ENCODE measurements around the gene SEMA6A. TPM values are rescaled to one million over a fixed set of nuclear protein-coding genes. Genes with fewer than 3 reads are reported as not detected.

SEMA6A gene
- total RNA-seq, 1 experiment from 2014 or later: 18.3 TPM

GRCh38 chr5:116571568-116572349, 2.9 kb downstream of the SEMA6A start:
- Mint-ChIP-seq H3K4me3 (ENCODE audit: unreplicated experiment) (peak overlapping the region; percentile 92), H3K9me3 (ENCODE audit: unreplicated experiment) (no peaks in the 10 kb centered on the region), H3K27me3 (ENCODE audit: insufficient read depth, unreplicated experiment) (peaks cover 2% of the 10 kb centered on the region), H3K36me3 (ENCODE audit: insufficient read depth, unreplicated experiment) (peaks cover 30% of the 10 kb centered on the region), H3K4me1 (ENCODE audit: low read depth, unreplicated experiment) (peaks cover 7% of the 10 kb centered on the region), H3K27ac (ENCODE audit: unreplicated experiment) (peak overlapping the region; percentile 69)
- peaks cover 8% of the 10 kb centered on the region for H3K4me1 ChIP-seq
- no TSS peak for BruUV-seq (replicated peaks)
- peak overlapping the region; percentile 61 for H3K4me3 ChIP-seq (ENCODE audit: low read depth, low read length)
- no peaks in the 10 kb centered on the region; the same call in 1 of the 2 replicates for H3K27me3 ChIP-seq (replicated peaks; ENCODE audit: control insufficient read depth, insufficient read depth, low read length)
- POLR2A ChIA-PET: no interaction called here
- CTCF ChIA-PET: no interaction called here
- intact Hi-C loops (cut with micrococcal nuclease; ENCODE audit: unreplicated experiment): loop anchor here (1.0 to 5.0 kb wide), 3 partner anchors 25 to 377 kb away; no protein-coding TSS in a partner anchor
- H3K36me3 ChIP-seq (ENCODE audit: control insufficient read depth, insufficient read depth, low read length): no peaks in the 10 kb centered on the region
- DNase-seq: peak in 1 of 2 experiments; percentile 21
- H3K9me3 ChIP-seq: no peaks in the 10 kb centered on the region
- no peak for TF ChIP-seq CTCF (IDR thresholded peaks at IDR 0.05; ENCODE audit: insufficient read depth in 1 of 2, low read depth in 1 of 2, low read length in 1 of 2, severe bottlenecking in 1 of 2, unreplicated experiment in 1 of 2)

- H3K36me3 Mint-ChIP-seq (ENCODE audit: insufficient read depth, unreplicated experiment): peaks cover 29% of the 10 kb centered on the region
- Histone ChIP-seq H3K4me3 (ENCODE audit: low read depth, low read length) (no peak overlapping the region), H3K4me1 (peaks cover 4% of the 10 kb centered on the region), H3K9me3 (no peaks in the 10 kb centered on the region), H3K27me3 (replicated peaks; ENCODE audit: control insufficient read depth, insufficient read depth, low read length) (no peaks in the 10 kb centered on the region; the same call in 1 of the 2 replicates), H3K36me3 (ENCODE audit: control insufficient read depth, insufficient read depth, low read length) (no peaks in the 10 kb centered on the region)
- H3K9me3 Mint-ChIP-seq (ENCODE audit: unreplicated experiment): no peaks in the 10 kb centered on the region
- no peak for TF ChIP-seq CTCF (IDR thresholded peaks at IDR 0.05; ENCODE audit: insufficient read depth in 1 of 2, low read depth in 1 of 2, low read length in 1 of 2, severe bottlenecking in 1 of 2, unreplicated experiment in 1 of 2)
- CTCF ChIA-PET: no interaction called here
- no peak for DNase-seq
- intact Hi-C loops (cut with micrococcal nuclease; ENCODE audit: unreplicated experiment): loop anchor here (5.0 kb wide), 1 partner anchor 162 kb away; no protein-coding TSS in a partner anchor
- no peak overlapping the region for H3K4me3 Mint-ChIP-seq (ENCODE audit: unreplicated experiment)
- BruUV-seq (replicated peaks): no TSS peak
- no peak overlapping the region for H3K27ac Mint-ChIP-seq (ENCODE audit: unreplicated experiment)
- POLR2A ChIA-PET: no interaction called here
- peaks cover 4% of the 10 kb centered on the region for H3K4me1 Mint-ChIP-seq (ENCODE audit: low read depth, unreplicated experiment)
- H3K27me3 Mint-ChIP-seq (ENCODE audit: insufficient read depth, unreplicated experiment): peaks cover 2% of the 10 kb centered on the region
Measured at GRCh38 chr5:116569999-116570398, 4.6 kb downstream of the SEMA6A start.

- no peak for TF ChIP-seq CTCF (IDR thresholded peaks at IDR 0.05; ENCODE audit: insufficient read depth in 1 of 2, low read depth in 1 of 2, low read length in 1 of 2, severe bottlenecking in 1 of 2, unreplicated experiment in 1 of 2)
- no peak overlapping the region for H3K27ac Mint-ChIP-seq (ENCODE audit: unreplicated experiment)
- H3K4me3 Mint-ChIP-seq (ENCODE audit: unreplicated experiment): no peak overlapping the region
- intact Hi-C loops (cut with micrococcal nuclease; ENCODE audit: unreplicated experiment): no loop called here
- no peaks in the 10 kb centered on the region for H3K9me3 ChIP-seq
- H3K9me3 Mint-ChIP-seq (ENCODE audit: unreplicated experiment): no peaks in the 10 kb centered on the region
- H3K4me1 ChIP-seq: peaks cover 7% of the 10 kb centered on the region
- no peaks in the 10 kb centered on the region for H3K27me3 ChIP-seq (replicated peaks; ENCODE audit: control insufficient read depth, insufficient read depth, low read length)
- ChIA-PET POLR2A (no interaction called here), CTCF (no interaction called here)
- no peaks in the 10 kb centered on the region for H3K27me3 Mint-ChIP-seq (ENCODE audit: insufficient read depth, unreplicated experiment)
- H3K36me3 Mint-ChIP-seq (ENCODE audit: insufficient read depth, unreplicated experiment): peaks cover 10% of the 10 kb centered on the region
- H3K36me3 ChIP-seq (ENCODE audit: control insufficient read depth, insufficient read depth, low read length): no peaks in the 10 kb centered on the region
- no peaks in the 10 kb centered on the region for H3K4me1 Mint-ChIP-seq (ENCODE audit: low read depth, unreplicated experiment)
- H3K4me3 ChIP-seq (ENCODE audit: low read depth, low read length): no peak overlapping the region
- no TSS peak for BruUV-seq (replicated peaks)
- DNase-seq: no peak
Measured at GRCh38 chr5:116567106-116567505, 7.5 kb downstream of the SEMA6A start.
